ENCODE results near the gene CST9. TPM values are rescaled to one million over a fixed set of nuclear protein-coding genes. Genes with fewer than 3 reads are reported as not detected.
A peak's percentile ranks its signal among the peaks of the same experiment; 100 is the strongest.

CST9 gene
- total and polyA plus RNA-seq, 2 of the 13 experiments (the other 11 are each of a cell fraction or from before 2014, with no cell fraction given) = 0.07 TPM; not detected in 1

DNA sequence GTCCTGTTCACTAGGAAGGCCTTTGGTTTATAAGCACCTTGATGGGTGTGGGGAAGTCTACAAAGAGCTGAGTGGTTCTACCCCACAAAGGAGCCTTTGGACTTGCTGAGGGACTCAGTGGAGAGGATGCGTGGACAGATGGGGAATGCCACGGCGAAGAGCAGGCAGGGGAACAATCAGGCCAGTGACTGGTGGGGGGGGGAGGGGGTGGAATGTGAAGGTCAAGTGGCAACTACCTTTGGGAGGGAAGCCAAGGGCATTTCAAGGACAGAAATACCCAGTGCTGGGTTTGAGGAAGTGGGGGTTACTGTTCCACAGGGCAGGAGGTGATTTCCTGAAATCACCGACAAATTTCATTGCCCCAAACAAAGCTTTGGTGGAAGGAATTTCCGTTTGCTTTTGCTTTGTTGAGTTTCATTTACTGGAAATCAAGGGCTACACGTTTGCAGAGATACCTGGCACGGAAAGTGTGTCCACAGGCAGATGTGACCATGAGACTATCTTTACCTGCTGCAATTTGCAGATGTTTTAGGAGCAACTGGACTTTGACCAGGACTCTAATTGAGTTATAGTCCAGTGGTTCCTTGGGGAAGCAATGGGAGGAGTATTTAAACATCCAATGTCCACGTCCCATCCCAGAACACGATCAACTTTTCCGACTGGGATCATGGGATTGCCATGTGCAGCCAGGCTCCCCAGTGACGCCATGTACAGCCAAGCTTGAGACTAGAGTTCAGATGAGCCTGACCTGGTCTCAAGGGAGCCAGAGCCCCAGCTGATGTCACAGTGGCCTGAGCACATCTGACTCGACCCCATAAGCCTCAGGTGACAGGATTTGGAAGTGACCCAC, 24.1 kb upstream of the CST9 start (continued):
- TF ChIP-seq, protein P1, sequence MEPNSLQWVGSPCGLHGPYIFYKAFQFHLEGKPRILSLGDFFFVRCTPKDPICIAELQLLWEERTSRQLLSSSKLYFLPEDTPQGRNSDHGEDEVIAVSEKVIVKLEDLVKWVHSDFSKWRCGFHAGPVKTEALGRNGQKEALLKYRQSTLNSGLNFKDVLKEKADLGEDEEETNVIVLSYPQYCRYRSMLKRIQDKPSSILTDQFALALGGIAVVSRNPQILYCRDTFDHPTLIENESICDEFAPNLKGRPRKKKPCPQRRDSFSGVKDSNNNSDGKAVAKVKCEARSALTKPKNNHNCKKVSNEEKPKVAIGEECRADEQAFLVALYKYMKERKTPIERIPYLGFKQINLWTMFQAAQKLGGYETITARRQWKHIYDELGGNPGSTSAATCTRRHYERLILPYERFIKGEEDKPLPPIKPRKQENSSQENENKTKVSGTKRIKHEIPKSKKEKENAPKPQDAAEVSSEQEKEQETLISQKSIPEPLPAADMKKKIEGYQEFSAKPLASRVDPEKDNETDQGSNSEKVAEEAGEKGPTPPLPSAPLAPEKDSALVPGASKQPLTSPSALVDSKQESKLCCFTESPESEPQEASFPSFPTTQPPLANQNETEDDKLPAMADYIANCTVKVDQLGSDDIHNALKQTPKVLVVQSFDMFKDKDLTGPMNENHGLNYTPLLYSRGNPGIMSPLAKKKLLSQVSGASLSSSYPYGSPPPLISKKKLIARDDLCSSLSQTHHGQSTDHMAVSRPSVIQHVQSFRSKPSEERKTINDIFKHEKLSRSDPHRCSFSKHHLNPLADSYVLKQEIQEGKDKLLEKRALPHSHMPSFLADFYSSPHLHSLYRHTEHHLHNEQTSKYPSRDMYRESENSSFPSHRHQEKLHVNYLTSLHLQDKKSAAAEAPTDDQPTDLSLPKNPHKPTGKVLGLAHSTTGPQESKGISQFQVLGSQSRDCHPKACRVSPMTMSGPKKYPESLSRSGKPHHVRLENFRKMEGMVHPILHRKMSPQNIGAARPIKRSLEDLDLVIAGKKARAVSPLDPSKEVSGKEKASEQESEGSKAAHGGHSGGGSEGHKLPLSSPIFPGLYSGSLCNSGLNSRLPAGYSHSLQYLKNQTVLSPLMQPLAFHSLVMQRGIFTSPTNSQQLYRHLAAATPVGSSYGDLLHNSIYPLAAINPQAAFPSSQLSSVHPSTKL (CRISPR knock-in tag; IDR thresholded peaks at IDR 0.05) = peak; percentile 64
- TF ChIP-seq HOXA7 (CRISPR knock-in tag; IDR thresholded peaks at IDR 0.05) = no peak
- TF ChIP-seq ZNF747 (CRISPR knock-in tag; IDR thresholded peaks at IDR 0.05; ENCODE audit: borderline replicate concordance) = no peak
- no peak for TF ChIP-seq ZNF713 (CRISPR knock-in tag; IDR thresholded peaks at IDR 0.05)
- TF ChIP-seq GZF1 (CRISPR knock-in tag; IDR thresholded peaks at IDR 0.05) = no peak
- TF ChIP-seq ARNT (IDR thresholded peaks at IDR 0.05) = no peak
- TF ChIP-seq EED (CRISPR knock-in tag; IDR thresholded peaks at IDR 0.05) = 0 out of 2 replicates have a peak, but pooled peaks have one; percentile 62
- TF ChIP-seq SNRNP70 (IDR thresholded peaks at IDR 0.05; ENCODE audit: low read depth, low read length) = no peak
- TF ChIP-seq, protein P2, sequence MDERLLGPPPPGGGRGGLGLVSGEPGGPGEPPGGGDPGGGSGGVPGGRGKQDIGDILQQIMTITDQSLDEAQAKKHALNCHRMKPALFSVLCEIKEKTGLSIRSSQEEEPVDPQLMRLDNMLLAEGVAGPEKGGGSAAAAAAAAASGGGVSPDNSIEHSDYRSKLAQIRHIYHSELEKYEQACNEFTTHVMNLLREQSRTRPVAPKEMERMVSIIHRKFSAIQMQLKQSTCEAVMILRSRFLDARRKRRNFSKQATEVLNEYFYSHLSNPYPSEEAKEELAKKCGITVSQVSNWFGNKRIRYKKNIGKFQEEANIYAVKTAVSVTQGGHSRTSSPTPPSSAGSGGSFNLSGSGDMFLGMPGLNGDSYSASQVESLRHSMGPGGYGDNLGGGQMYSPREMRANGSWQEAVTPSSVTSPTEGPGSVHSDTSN (CRISPR knock-in tag; IDR thresholded peaks at IDR 0.05) = no peak
- TF ChIP-seq ZMYM4 (CRISPR knock-in tag; IDR thresholded peaks at IDR 0.05) = peak; percentile 59
- no peak for TF ChIP-seq MTA1 (CRISPR knock-in tag; IDR thresholded peaks at IDR 0.05; ENCODE audit: borderline replicate concordance)
- no peak for TF ChIP-seq ZSCAN29 (CRISPR knock-in tag; conservative IDR thresholded peaks at IDR 0.05)
- no peak for TF ChIP-seq SMARCC2 (IDR thresholded peaks at IDR 0.05)
- TF ChIP-seq ZNF564 (CRISPR knock-in tag; IDR thresholded peaks at IDR 0.05) = no peak
- no peak for TF ChIP-seq ZBTB33 (CRISPR knock-in tag; IDR thresholded peaks at IDR 0.05)
- no peak for TF ChIP-seq NFIB (CRISPR knock-in tag; IDR thresholded peaks at IDR 0.05; ENCODE audit: borderline replicate concordance)
- TF ChIP-seq, protein P3, sequence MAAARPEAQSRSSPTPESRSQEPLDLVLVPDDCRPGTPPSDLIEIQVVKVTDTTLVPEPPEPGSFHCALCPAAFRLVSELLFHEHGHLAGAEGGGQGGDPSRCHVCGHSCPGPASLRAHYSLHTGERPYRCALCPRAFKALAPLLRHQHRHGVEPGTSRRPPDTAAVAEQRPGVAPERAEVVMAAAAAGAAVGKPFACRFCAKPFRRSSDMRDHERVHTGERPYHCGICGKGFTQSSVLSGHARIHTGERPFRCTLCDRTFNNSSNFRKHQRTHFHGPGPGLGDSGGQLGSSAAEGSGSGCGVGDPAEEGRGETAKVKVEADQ (CRISPR knock-in tag; IDR thresholded peaks at IDR 0.05; ENCODE audit: borderline replicate concordance) = no peak; the same call in 1 of the 2 replicates
- TF ChIP-seq ZNF772 (CRISPR knock-in tag; IDR thresholded peaks at IDR 0.05) = peak; percentile 67; the same call in 1 of the 2 replicates
- no peak for TF ChIP-seq ZFYVE20 (CRISPR knock-in tag; IDR thresholded peaks at IDR 0.05; ENCODE audit: borderline replicate concordance, low read depth)
- TF ChIP-seq ZFP82 (CRISPR knock-in tag; IDR thresholded peaks at IDR 0.05; ENCODE audit: borderline replicate concordance) = no peak
- peak; percentile 60; the same call in 1 of the 2 replicates for TF ChIP-seq ZNF44 (CRISPR knock-in tag; IDR thresholded peaks at IDR 0.05)
- no peak for TF ChIP-seq ZNF552 (CRISPR knock-in tag; IDR thresholded peaks at IDR 0.05; ENCODE audit: borderline replicate concordance)

All from HepG2 (cell line).